Measurements from ENCODE around the gene CCR7. TPM values are rescaled to one million over a fixed set of nuclear protein-coding genes. Genes with fewer than 3 reads are reported as not detected.

CCR7 gene
- total RNA-seq, 4 donors from 2014 or later: 0.11 TPM; not detected in 3

DNA sequence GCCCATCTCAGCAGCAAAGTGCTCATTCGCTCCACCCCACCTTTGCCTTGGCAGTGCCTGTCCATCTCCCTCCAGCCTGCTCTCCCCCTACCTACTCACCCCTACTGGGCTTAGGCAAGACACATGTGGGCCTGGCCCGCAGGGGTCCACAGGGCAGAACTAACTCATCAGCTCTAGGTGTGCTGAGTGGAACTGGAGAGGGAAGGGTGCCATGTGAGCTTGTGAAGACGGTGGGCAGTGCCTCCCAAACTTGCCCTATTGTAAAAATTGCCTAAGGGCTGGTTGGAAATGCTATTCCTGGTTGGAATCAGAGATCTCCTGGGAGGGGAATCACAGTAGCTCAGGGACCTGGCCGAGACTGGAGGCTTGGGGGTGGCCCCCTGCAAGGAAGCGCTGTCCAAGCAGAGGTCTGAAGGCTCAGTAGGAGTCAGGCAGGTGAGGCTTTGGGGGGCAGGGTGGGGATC lies 34.7 kb downstream of the CCR7 start:
- intact Hi-C loops (cut with DNase I; ENCODE audit: low total_unique reads): loop anchor here (5.0 kb wide), 3 partner anchors 33 to 228 kb away; no protein-coding TSS in a partner anchor
- DNase-seq: peak in 1 of 2 donors; percentile 6
- no peak overlapping the region for H3K4me3 ChIP-seq
- TF ChIP-seq POLR2A (IDR thresholded peaks at IDR 0.05): no peak
- TF ChIP-seq, protein P1, sequence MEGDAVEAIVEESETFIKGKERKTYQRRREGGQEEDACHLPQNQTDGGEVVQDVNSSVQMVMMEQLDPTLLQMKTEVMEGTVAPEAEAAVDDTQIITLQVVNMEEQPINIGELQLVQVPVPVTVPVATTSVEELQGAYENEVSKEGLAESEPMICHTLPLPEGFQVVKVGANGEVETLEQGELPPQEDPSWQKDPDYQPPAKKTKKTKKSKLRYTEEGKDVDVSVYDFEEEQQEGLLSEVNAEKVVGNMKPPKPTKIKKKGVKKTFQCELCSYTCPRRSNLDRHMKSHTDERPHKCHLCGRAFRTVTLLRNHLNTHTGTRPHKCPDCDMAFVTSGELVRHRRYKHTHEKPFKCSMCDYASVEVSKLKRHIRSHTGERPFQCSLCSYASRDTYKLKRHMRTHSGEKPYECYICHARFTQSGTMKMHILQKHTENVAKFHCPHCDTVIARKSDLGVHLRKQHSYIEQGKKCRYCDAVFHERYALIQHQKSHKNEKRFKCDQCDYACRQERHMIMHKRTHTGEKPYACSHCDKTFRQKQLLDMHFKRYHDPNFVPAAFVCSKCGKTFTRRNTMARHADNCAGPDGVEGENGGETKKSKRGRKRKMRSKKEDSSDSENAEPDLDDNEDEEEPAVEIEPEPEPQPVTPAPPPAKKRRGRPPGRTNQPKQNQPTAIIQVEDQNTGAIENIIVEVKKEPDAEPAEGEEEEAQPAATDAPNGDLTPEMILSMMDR (IDR thresholded peaks at IDR 0.05 in 4 of 5, conservative IDR thresholded peaks at IDR 0.05 in 1 of 5): no peak
- ATAC-seq: no peak
- no peaks in the 10 kb centered on the region for H3K27me3 ChIP-seq
- H3K4me1 ChIP-seq: peaks cover 7 to 14% of the 10 kb centered on the region in 2 donors
- H3K9me3 ChIP-seq: no peaks in the 10 kb centered on the region
- in situ Hi-C loops (cut with MboI; ENCODE audit: low sequenced_read_pairs in 4 of 4): loop anchor here (5.0 to 25.0 kb wide), 3 partner anchors 86 to 93 kb away; partner anchors contain the start of gene IGFBP4 (in 4 of the 4)
- no peaks in the 10 kb centered on the region for H3K36me3 ChIP-seq
- no peak overlapping the region for H3K27ac ChIP-seq

DNA sequence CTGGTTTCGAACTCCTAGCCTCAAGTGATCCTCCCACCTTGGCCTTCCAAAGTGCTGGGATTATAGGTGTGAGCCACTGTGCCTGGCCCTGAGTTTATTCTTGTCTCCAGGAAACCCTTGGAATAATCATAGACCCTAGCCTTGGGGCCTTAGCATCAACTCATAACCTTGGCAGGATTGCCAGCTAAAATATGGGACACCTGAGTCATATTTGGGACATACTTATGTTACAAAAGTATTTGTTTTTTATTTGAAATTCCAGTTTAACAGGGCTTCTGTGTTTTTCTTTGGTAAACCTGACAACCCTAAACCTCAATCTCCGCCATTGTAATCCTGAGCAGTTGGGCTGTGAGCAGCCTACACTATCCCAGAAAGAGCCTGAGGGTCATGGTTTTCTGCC lies 35.3 kb downstream of the CCR7 start:
- DNase-seq (no peak), ATAC-seq (no peak)
- H3K4me3 ChIP-seq: no peak overlapping the region
- H3K9me3 ChIP-seq: no peaks in the 10 kb centered on the region
- H3K27me3 ChIP-seq: no peaks in the 10 kb centered on the region
- intact Hi-C loops (cut with DNase I; ENCODE audit: low total_unique reads) (loop anchor here (5.0 kb wide), 3 partner anchors 33 to 228 kb away; no protein-coding TSS in a partner anchor), in situ Hi-C loops (cut with MboI; ENCODE audit: low sequenced_read_pairs in 4 of 4) (loop anchor here (5.0 to 25.0 kb wide), 3 partner anchors 85 to 93 kb away; partner anchors contain the start of gene IGFBP4 (in 4 of the 4))
- H3K4me1 ChIP-seq: peaks cover 7 to 14% of the 10 kb centered on the region in 2 donors
- no peak for TF ChIP-seq POLR2A (IDR thresholded peaks at IDR 0.05)
- TF ChIP-seq, protein P1 (IDR thresholded peaks at IDR 0.05 in 4 of 5, conservative IDR thresholded peaks at IDR 0.05 in 1 of 5): no peak
- no peaks in the 10 kb centered on the region for H3K36me3 ChIP-seq
- no peak overlapping the region for H3K27ac ChIP-seq

DNA sequence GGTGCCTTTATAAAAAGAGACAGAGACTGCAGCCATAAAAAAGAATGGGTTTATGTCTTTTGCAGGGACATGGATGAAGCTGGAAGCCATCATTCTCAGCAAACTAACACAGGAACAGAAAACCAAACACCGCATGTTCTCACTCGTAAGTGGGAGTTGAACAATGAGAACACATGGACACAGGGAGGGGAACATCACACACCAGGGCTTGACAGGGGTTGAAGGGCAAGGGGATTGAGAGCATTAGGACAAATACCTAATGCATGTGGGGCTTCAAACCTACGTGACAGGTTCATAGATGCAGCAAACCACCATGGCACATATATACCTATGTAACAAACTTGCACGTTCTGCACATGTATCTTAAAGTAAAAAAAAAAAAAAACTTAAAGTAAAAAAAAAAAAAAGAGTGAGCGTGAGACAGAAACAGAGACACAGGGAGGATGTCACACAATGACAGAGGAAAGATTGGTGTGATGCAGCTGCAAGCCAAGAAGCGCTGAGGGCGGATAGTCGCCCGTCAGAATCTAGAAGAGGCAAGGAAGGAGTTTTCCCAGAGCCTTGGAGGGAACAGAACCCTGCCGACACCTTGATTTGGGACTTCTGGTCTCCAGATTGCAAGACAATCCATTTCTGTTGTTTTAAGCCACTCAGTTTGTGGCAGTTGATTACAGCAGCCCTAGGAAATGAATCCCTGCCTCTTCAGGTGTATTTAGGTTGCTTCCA lies 36.4 kb downstream of the CCR7 start:
- Histone ChIP-seq H3K27ac (no peak overlapping the region), H3K4me1 (peaks cover 7 to 14% of the 10 kb centered on the region in 2 donors), H3K4me3 (no peak overlapping the region), H3K27me3 (no peaks in the 10 kb centered on the region), H3K36me3 (no peaks in the 10 kb centered on the region), H3K9me3 (no peaks in the 10 kb centered on the region)
- intact Hi-C loops (cut with DNase I; ENCODE audit: low total_unique reads): no loop called here
- in situ Hi-C loops (cut with MboI; ENCODE audit: low sequenced_read_pairs in 4 of 4): loop anchor here in 1 of 4 donors (25.0 kb wide), 1 partner anchor 92 kb away; the partner anchor contains the start of gene IGFBP4
- no peak for TF ChIP-seq POLR2A (IDR thresholded peaks at IDR 0.05)
- TF ChIP-seq, protein P1 (IDR thresholded peaks at IDR 0.05 in 4 of 5, conservative IDR thresholded peaks at IDR 0.05 in 1 of 5): no peak
- peak in 1 of 2 donors; percentile 2 for DNase-seq
- no peak for ATAC-seq

DNA sequence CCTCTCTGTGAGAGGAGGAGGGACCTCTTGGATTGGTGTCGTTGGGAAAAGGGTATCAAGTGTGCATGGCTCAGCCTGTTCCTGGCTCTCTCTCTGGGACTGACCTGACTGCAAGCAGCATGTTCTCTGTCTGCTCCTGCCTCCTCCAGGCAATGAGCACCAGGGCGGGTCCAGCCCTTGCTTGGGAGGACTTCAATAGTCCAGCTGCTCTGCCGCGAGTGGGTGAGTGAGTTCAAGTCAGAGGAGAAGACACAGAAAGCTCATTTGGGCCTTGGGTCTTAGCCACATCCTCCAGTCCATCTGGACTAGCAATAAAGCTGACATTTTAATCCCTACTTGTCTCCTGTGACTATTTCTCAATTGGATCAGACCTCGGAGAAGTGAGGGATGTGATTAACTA lies 38.6 kb downstream of the CCR7 start:
- Histone ChIP-seq H3K4me1 (peaks cover 0 to 8% of the 10 kb centered on the region in 2 donors), H3K36me3 (no peaks in the 10 kb centered on the region), H3K27ac (peak overlapping the region in 1 of 4 donors; percentile 12), H3K27me3 (no peaks in the 10 kb centered on the region), H3K9me3 (no peaks in the 10 kb centered on the region), H3K4me3 (no peak overlapping the region)
- in situ Hi-C loops (cut with MboI; ENCODE audit: low sequenced_read_pairs in 4 of 4) (loop anchor here in 1 of 4 donors (25.0 kb wide), 1 partner anchor 89 kb away; the partner anchor contains the start of gene IGFBP4), intact Hi-C loops (cut with DNase I; ENCODE audit: low total_unique reads) (no loop called here)
- DNase-seq (peak; percentile 42 to 73), ATAC-seq (peak; percentile 75 to 84)
- TF ChIP-seq POLR2A (IDR thresholded peaks at IDR 0.05): no peak
- TF ChIP-seq, protein P1 (IDR thresholded peaks at IDR 0.05 in 4 of 5, conservative IDR thresholded peaks at IDR 0.05 in 1 of 5): no peak

Data from gastrocnemius medialis (tissue), 4 donors.